Measurements from ENCODE around the gene FYCO1. TPM values are rescaled to one million over a fixed set of nuclear protein-coding genes. Genes with fewer than 3 reads are reported as not detected.
A peak's percentile ranks its signal among the peaks of the same experiment; 100 is the strongest.

FYCO1 gene
- total RNA-seq, 1 donor from 2014 or later: 121 TPM

DNA sequence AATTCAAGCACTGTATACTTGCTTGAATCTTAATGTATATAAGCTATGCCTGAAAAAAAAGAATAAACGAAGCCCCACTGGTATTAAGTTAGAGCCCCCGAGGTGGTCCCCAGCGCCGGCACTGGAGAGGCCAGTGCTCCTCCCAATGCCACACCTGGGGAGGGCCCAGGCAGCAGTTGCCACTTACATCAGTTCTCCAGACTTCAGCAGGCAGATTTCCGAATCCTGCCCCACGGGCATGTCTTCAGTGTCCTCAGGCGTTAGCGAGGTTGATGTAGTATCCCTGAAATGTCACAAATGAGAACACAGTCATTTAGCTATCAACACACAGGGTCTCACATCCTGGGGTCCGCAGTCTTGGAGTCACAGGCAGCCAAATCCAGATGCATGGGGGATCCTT is 59.4 kb downstream of the FYCO1 start:
- TF ChIP-seq, protein P1, sequence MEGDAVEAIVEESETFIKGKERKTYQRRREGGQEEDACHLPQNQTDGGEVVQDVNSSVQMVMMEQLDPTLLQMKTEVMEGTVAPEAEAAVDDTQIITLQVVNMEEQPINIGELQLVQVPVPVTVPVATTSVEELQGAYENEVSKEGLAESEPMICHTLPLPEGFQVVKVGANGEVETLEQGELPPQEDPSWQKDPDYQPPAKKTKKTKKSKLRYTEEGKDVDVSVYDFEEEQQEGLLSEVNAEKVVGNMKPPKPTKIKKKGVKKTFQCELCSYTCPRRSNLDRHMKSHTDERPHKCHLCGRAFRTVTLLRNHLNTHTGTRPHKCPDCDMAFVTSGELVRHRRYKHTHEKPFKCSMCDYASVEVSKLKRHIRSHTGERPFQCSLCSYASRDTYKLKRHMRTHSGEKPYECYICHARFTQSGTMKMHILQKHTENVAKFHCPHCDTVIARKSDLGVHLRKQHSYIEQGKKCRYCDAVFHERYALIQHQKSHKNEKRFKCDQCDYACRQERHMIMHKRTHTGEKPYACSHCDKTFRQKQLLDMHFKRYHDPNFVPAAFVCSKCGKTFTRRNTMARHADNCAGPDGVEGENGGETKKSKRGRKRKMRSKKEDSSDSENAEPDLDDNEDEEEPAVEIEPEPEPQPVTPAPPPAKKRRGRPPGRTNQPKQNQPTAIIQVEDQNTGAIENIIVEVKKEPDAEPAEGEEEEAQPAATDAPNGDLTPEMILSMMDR (IDR thresholded peaks at IDR 0.05; ENCODE audit: borderline replicate concordance): no peak
- Histone ChIP-seq H3K9me3 (replicated peaks) (no peaks in the 10 kb centered on the region), H3K27me3 (ENCODE audit: low read depth) (no peaks in the 10 kb centered on the region), H3K36me3 (peaks cover 64% of the 10 kb centered on the region), H3K4me3 (no peak overlapping the region), H3K27ac (replicated peaks) (no peak overlapping the region), H3K4me1 (peaks cover 67% of the 10 kb centered on the region)
- DNase-seq: no peak
- intact Hi-C loops (cut with micrococcal nuclease): no loop called here

DNA sequence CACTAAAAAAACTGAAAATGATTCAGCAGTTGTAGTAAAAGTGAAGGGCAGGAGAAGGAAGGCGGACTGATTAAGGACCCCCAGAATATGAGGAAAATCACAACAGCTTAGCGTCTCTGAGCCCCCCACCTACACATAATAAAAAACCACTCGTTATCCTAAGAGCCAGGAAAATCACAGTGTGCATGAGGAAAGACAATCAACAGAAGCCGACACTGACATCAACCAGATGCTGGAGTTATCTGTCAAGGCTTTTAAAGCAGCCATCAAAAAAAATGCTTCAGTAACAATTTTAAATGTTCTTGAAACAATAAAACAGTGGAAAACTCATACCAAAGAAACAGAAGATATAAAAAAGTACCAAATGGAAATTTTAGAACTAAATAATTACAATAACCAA is 62.0 kb downstream of the FYCO1 start:
- Histone ChIP-seq H3K4me3 (no peak overlapping the region), H3K27ac (replicated peaks) (no peak overlapping the region), H3K36me3 (peaks cover 91% of the 10 kb centered on the region), H3K9me3 (replicated peaks) (no peaks in the 10 kb centered on the region), H3K27me3 (ENCODE audit: low read depth) (no peaks in the 10 kb centered on the region), H3K4me1 (peaks cover 47% of the 10 kb centered on the region)
- intact Hi-C loops (cut with micrococcal nuclease): no loop called here
- TF ChIP-seq, protein P1 (IDR thresholded peaks at IDR 0.05; ENCODE audit: borderline replicate concordance): no peak
- DNase-seq: no peak

DNA sequence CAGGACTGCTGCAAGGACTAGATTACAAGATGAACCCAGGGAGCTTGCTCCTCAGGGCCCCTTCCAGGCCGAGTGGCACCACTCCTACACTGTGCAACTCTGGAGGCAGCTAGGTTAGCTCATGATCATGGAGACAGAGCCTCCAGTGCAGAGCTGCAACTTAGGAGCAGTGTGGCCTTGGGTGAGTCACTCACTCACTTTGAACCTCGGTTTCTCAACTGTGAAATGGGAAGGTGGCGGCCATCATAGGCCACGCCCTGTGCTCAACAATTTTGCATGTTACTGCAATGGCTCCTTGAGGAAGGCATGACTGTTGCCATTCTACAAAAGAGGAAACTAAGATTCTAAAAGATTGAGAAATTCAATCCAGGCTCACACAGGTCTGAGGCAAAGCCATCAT is 63.5 kb downstream of the FYCO1 start:
- Histone ChIP-seq H3K9me3 (replicated peaks) (no peaks in the 10 kb centered on the region), H3K4me1 (peaks cover 47% of the 10 kb centered on the region), H3K27ac (replicated peaks) (no peak overlapping the region), H3K27me3 (ENCODE audit: low read depth) (no peaks in the 10 kb centered on the region), H3K4me3 (no peak overlapping the region), H3K36me3 (peaks cover 97% of the 10 kb centered on the region)
- no peak for DNase-seq
- intact Hi-C loops (cut with micrococcal nuclease): no loop called here
- TF ChIP-seq, protein P1 (IDR thresholded peaks at IDR 0.05; ENCODE audit: borderline replicate concordance): no peak

DNA sequence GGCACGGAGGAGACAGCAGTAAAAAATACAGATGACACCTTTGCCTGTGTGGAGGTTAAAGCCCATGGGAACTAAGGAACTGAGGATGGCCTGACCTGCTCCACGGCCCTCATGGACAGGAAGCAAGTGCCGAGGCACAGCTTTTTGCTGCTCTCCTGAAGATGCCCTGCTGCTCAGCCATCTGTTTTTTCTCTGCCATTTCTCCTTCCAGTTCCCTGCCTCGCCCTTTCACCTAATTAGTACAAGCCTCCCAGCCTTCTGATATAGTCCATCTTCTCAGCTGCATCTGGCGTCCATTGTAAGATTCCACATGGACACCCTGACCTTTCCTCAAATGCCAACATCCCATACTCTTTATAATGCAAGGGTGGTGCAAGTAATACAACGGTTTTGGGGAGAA is 64.1 kb downstream of the FYCO1 start:
- no peak overlapping the region for H3K27ac ChIP-seq (replicated peaks)
- TF ChIP-seq, protein P1 (IDR thresholded peaks at IDR 0.05; ENCODE audit: borderline replicate concordance): no peak
- peaks cover 97% of the 10 kb centered on the region for H3K36me3 ChIP-seq
- H3K4me1 ChIP-seq: peaks cover 46% of the 10 kb centered on the region
- intact Hi-C loops (cut with micrococcal nuclease): no loop called here
- no peak for DNase-seq
- H3K27me3 ChIP-seq (ENCODE audit: low read depth): no peaks in the 10 kb centered on the region
- H3K9me3 ChIP-seq (replicated peaks): no peaks in the 10 kb centered on the region
- H3K4me3 ChIP-seq: no peak overlapping the region

DNA sequence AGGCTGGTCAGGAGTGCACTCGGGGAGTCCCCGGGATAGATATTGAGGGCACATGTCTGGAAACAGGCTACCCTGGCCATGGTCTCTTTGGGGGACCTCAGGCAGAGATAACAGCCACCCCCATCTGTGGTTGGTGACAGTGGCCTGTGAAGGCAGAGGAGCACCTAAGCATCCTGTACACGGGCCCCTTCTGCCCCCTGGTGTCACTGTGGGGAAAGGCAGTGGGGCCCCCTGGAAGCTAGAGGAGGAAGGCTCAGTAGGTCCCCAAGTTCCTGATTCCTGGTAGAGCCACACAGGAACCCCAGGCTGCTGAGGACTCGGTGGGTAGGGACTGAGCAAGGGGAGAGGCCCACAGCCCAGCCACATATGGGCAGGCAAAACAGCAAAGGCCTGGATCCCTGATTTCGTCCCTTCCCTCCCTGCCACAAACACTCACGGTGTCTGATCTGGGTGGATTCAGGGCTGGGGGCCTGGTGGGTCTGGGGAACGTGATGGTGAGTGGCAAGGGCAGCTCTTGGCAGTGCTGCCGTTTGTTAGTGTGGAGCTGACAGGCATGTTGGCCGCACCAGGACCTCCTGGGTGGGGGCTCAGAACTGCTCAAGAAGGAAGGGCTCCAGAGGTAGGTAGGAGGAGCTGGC is 66.5 kb downstream of the FYCO1 start:
- DNase-seq: no peak
- intact Hi-C loops (cut with micrococcal nuclease): loop anchor here (5.0 kb wide), 1 partner anchor 87 kb away; the partner anchor contains the start of gene LZTFL1
- Histone ChIP-seq H3K27me3 (ENCODE audit: low read depth) (no peaks in the 10 kb centered on the region), H3K36me3 (peaks cover 95% of the 10 kb centered on the region), H3K4me3 (no peak overlapping the region), H3K4me1 (peaks cover 24% of the 10 kb centered on the region), H3K27ac (replicated peaks) (no peak overlapping the region), H3K9me3 (replicated peaks) (no peaks in the 10 kb centered on the region)
- TF ChIP-seq, protein P1 (IDR thresholded peaks at IDR 0.05; ENCODE audit: borderline replicate concordance): peak; percentile 65

Measured in left ventricle myocardium inferior (tissue), 1 donor.